Astrocyte (in vitro differentiated cells and primary cell): ENCODE results near the gene DTD2. TPM values are rescaled to one million over a fixed set of nuclear protein-coding genes. Genes with fewer than 3 reads are reported as not detected.
"Not testable (repeated sequence)": the region's sequence is repeated elsewhere in the genome, so short reads cannot be mapped to it uniquely, and the experiment has no call there.

ENCODE experiments used
- DNase-seq: peaks from one replicate; pipeline ENCODE4 v3.0.0-alpha.2; 2010; ENCODE audit warnings: low read depth
- FAIRE-seq: peaks from 2 replicates; lab custom pipeline; 2011; peaks lifted over from hg19 to GRCh38; lab: Jason Lieb, UNC
- H2AFZ ChIP-seq: 2 replicates; pipeline ENCODE4 v1.6.0; 2012; ENCODE audit warnings: low read depth, low read length, inconsistent platforms
- H3K27ac ChIP-seq: 2 replicates; pipeline ENCODE4 v1.5.1; 2011; ENCODE audit warnings: low read depth, low read length, inconsistent platforms
- H3K27me3 ChIP-seq: 2 replicates; pipeline ENCODE4 v1.6.0; 2011; ENCODE audit warnings: low read length, inconsistent platforms; ENCODE audit not compliant: insufficient read depth
- H3K36me3 ChIP-seq: 2 replicates; pipeline ENCODE4 v1.5.1; 2011; ENCODE audit warnings: low read length, inconsistent platforms; ENCODE audit not compliant: insufficient read depth
- H3K4me1 ChIP-seq: 2 replicates; pipeline ENCODE4 v1.5.1; 2011; ENCODE audit warnings: low read length, inconsistent platforms; ENCODE audit not compliant: insufficient read depth
- H3K4me2 ChIP-seq: 2 replicates; pipeline ENCODE4 v1.6.0; 2012; ENCODE audit warnings: low read length, inconsistent platforms
- H3K4me3 ChIP-seq: 2 replicates; pipeline ENCODE4 v1.5.1; 2011; ENCODE audit warnings: low read depth, mild to moderate bottlenecking, low read length, inconsistent platforms; ENCODE audit not compliant: insufficient read depth
- H3K79me2 ChIP-seq: 2 replicates; pipeline ENCODE4 v1.6.0; 2012; ENCODE audit warnings: mild to moderate bottlenecking, low read length, inconsistent platforms; ENCODE audit not compliant: insufficient read depth
- H3K9ac ChIP-seq: 2 replicates; pipeline ENCODE4 v1.6.0; 2012; ENCODE audit warnings: mild to moderate bottlenecking, low read length, inconsistent platforms
- H3K9me3 ChIP-seq: 2 replicates; pipeline ENCODE4 v1.5.1; 2012; ENCODE audit warnings: low read depth, mild to moderate bottlenecking, low read length, inconsistent platforms; ENCODE audit not compliant: insufficient read depth
- H4K20me1 ChIP-seq: 2 replicates; pipeline ENCODE4 v1.6.0; 2012; ENCODE audit warnings: low read length, inconsistent platforms; ENCODE audit not compliant: insufficient read depth
- H3K27ac Mint-ChIP-seq: one replicate; pipeline ENCODE4 v1.8.0; 2021; ENCODE audit warnings: mild to moderate bottlenecking, mixed read lengths; ENCODE audit not compliant: unreplicated experiment
- H3K27me3 Mint-ChIP-seq: one replicate; pipeline ENCODE4 v1.8.0; 2021; ENCODE audit warnings: low read depth, mixed read lengths; ENCODE audit not compliant: unreplicated experiment
- H3K36me3 Mint-ChIP-seq: one replicate; pipeline ENCODE4 v1.8.0; 2021; ENCODE audit warnings: low read depth, mixed read lengths; ENCODE audit not compliant: unreplicated experiment
- H3K4me1 Mint-ChIP-seq: one replicate; pipeline ENCODE4 v1.8.0; 2021; ENCODE audit warnings: low read depth, mixed read lengths; ENCODE audit not compliant: unreplicated experiment
- H3K4me3 Mint-ChIP-seq: one replicate; pipeline ENCODE4 v1.8.0; 2021; ENCODE audit warnings: mild to moderate bottlenecking, moderate library complexity, mixed read lengths; ENCODE audit not compliant: unreplicated experiment
- H3K9me3 Mint-ChIP-seq: one replicate; pipeline ENCODE4 v1.8.0; 2021; ENCODE audit warnings: mild to moderate bottlenecking, mixed read lengths; ENCODE audit not compliant: unreplicated experiment
- EZH2 ChIP-seq: IDR thresholded peaks from 2 replicates; pipeline ENCODE4 v1.6.1; 2012; ENCODE audit warnings: mild to moderate bottlenecking, low read length, inconsistent platforms; ENCODE audit not compliant: insufficient read depth
- total RNA-seq: library from RNA; stranded (reverse); gene quantifications from 2 replicates; pipeline ENCODE4 v1.2.1, GENCODE V29; 2021
- TF ChIP-seq, protein P1 (sequence below): IDR thresholded peaks from 2 replicates; pipeline ENCODE4 v1.5.1; 2011; ENCODE audit warnings: low read depth, mild to moderate bottlenecking, inconsistent platforms, low read length, moderate library complexity; ENCODE audit not compliant: insufficient read depth

The DTD2 gene
- total RNA-seq, 1 donor from 2014 or later: 22.6 TPM

DNA sequence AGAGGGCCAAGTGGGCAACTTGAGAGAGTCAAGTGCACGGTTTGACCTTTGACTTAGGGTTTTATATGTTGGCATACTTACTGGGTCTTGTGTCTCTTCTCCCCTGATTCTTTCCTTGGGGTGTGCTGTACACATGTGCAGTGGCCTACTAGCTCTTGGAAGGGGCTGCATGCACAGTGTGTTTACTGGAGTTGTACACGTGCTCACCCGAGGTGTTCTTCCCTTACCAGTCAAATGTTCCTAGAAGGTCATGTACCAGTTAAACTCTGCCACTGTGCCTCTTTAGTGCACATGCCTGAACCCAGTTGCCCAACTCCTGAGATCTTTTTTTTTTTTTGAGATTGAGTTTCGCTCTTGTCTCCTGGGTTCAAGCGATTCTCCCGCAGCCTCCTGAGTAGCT, 9.2 kb upstream of the DTD2 start:
- FAIRE-seq (no peak), DNase-seq (no peak)
- no peak overlapping the region for H3K4me3 Mint-ChIP-seq
- Histone ChIP-seq H3K9me3 (no peaks in the 10 kb centered on the region), H3K4me3 (no peak overlapping the region), H3K27me3 (no peaks in the 10 kb centered on the region), H2AFZ (no peak overlapping the region), H3K36me3 (no peaks in the 10 kb centered on the region), H3K27ac (no peak overlapping the region), H3K4me2 (no peak overlapping the region), H3K9ac (no peak overlapping the region), H3K4me1 (no peaks in the 10 kb centered on the region), H3K79me2 (no peaks in the 10 kb centered on the region), H4K20me1 (no peaks in the 10 kb centered on the region)
- TF ChIP-seq, protein P1, sequence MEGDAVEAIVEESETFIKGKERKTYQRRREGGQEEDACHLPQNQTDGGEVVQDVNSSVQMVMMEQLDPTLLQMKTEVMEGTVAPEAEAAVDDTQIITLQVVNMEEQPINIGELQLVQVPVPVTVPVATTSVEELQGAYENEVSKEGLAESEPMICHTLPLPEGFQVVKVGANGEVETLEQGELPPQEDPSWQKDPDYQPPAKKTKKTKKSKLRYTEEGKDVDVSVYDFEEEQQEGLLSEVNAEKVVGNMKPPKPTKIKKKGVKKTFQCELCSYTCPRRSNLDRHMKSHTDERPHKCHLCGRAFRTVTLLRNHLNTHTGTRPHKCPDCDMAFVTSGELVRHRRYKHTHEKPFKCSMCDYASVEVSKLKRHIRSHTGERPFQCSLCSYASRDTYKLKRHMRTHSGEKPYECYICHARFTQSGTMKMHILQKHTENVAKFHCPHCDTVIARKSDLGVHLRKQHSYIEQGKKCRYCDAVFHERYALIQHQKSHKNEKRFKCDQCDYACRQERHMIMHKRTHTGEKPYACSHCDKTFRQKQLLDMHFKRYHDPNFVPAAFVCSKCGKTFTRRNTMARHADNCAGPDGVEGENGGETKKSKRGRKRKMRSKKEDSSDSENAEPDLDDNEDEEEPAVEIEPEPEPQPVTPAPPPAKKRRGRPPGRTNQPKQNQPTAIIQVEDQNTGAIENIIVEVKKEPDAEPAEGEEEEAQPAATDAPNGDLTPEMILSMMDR: no peak
- TF ChIP-seq EZH2: no peak
- no peaks in the 10 kb centered on the region for H3K27me3 Mint-ChIP-seq
- no peaks in the 10 kb centered on the region for H3K9me3 Mint-ChIP-seq
- H3K27ac Mint-ChIP-seq: no peak overlapping the region
- H3K36me3 Mint-ChIP-seq: no peaks in the 10 kb centered on the region
- no peaks in the 10 kb centered on the region for H3K4me1 Mint-ChIP-seq

DNA sequence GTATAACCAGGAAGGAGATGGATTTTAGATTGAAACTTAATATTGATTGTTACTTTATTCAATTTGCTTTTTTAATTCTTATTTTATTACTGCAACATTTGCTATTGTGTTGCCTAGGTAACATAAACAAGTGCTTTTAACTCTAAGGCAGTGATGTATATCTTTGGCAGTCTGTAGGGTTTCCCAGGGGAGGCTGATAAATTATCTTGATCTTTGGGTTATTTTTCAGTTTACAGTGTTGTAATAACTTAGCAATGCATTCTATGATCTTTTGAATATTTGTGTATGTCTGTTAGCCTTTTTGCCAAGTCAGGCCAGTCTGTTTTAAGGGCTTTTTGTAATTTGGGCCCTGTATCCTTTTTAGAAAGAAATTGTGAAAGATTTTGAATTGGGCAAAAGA, 7.8 kb upstream of the DTD2 start:
- Mint-ChIP-seq H3K4me3 (no peak overlapping the region), H3K4me1 (no peaks in the 10 kb centered on the region), H3K9me3 (no peaks in the 10 kb centered on the region), H3K36me3 (no peaks in the 10 kb centered on the region), H3K27ac (no peak overlapping the region), H3K27me3 (no peaks in the 10 kb centered on the region)
- DNase-seq: peak; percentile 42
- TF ChIP-seq EZH2: no peak
- TF ChIP-seq, protein P1: no peak
- Histone ChIP-seq H3K9ac (no peak overlapping the region), H3K27ac (no peak overlapping the region), H4K20me1 (no peaks in the 10 kb centered on the region), H3K36me3 (no peaks in the 10 kb centered on the region), H3K27me3 (no peaks in the 10 kb centered on the region), H3K79me2 (no peaks in the 10 kb centered on the region), H3K4me1 (no peaks in the 10 kb centered on the region), H3K4me2 (no peak overlapping the region), H3K9me3 (no peaks in the 10 kb centered on the region), H2AFZ (no peak overlapping the region), H3K4me3 (no peak overlapping the region)
- no peak for FAIRE-seq

- not testable (repeated sequence) for H3K79me2 ChIP-seq, H3K36me3 Mint-ChIP-seq, H3K9me3 Mint-ChIP-seq, H3K27me3 ChIP-seq, H3K4me3 ChIP-seq, DNase-seq, H4K20me1 ChIP-seq, H3K36me3 ChIP-seq, H3K27me3 Mint-ChIP-seq, H3K4me1 Mint-ChIP-seq, H3K4me3 Mint-ChIP-seq, H3K27ac ChIP-seq, H2AFZ ChIP-seq, H3K9ac ChIP-seq, FAIRE-seq, H3K9me3 ChIP-seq, H3K4me1 ChIP-seq, H3K4me2 ChIP-seq, H3K27ac Mint-ChIP-seq
Observed at GRCh38 chr14:31462450-31462849, 5.1 kb upstream of the DTD2 start.
